ENCODE results near the gene SNTG2.
"Not testable (repeated sequence)": the region's sequence is repeated elsewhere in the genome, so short reads cannot be mapped to it uniquely, and the experiment has no call there.

GRCh38 chr2:1229596-1229995, 278.9 kb downstream of the SNTG2 start:
- TF ChIP-seq, protein P1, sequence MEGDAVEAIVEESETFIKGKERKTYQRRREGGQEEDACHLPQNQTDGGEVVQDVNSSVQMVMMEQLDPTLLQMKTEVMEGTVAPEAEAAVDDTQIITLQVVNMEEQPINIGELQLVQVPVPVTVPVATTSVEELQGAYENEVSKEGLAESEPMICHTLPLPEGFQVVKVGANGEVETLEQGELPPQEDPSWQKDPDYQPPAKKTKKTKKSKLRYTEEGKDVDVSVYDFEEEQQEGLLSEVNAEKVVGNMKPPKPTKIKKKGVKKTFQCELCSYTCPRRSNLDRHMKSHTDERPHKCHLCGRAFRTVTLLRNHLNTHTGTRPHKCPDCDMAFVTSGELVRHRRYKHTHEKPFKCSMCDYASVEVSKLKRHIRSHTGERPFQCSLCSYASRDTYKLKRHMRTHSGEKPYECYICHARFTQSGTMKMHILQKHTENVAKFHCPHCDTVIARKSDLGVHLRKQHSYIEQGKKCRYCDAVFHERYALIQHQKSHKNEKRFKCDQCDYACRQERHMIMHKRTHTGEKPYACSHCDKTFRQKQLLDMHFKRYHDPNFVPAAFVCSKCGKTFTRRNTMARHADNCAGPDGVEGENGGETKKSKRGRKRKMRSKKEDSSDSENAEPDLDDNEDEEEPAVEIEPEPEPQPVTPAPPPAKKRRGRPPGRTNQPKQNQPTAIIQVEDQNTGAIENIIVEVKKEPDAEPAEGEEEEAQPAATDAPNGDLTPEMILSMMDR (IDR thresholded peaks at IDR 0.05), result not testable (repeated sequence)
- not testable (repeated sequence) for TF ChIP-seq POLR2A (IDR thresholded peaks at IDR 0.05)
